Urothelium cell line (cell line): ENCODE measurements around the gene OR6N2.

Experiments used
- DNase-seq: peaks from one replicate; pipeline ENCODE4 v3.0.0; 2011; ENCODE audit warnings: low spot score, mixed read lengths
- FAIRE-seq: peaks from 2 replicates; lab custom pipeline; 2011; peaks lifted over from hg19 to GRCh38; lab: Jason Lieb, UNC

OR6N2 gene

GRCh38 chr1:158771950-158772866, 8.8 kb downstream of the OR6N2 start, which contains the start of gene OR6N1:
OR6N1 (minus strand) TSS chr1:158772195; CDS start chr1:158766682, 5,513 bp downstream.
- FAIRE-seq (no peak), DNase-seq (no peak)

GRCh38 chr1:158754420-158754819, 26.6 kb downstream of the OR6N2 start, which contains the start of gene OR6K6:
OR6K6 (plus strand) TSS chr1:158754720; CDS start chr1:158754888, 168 bp downstream.
- FAIRE-seq (no peak), DNase-seq (no peak)

- DNase-seq, result no peak
- no peak for FAIRE-seq
These were observed 28.8 kb downstream of the OR6N2 start for GRCh38 chr1:158752155-158752712.

- FAIRE-seq (no peak), DNase-seq (no peak)
These were observed 45.2 kb downstream of the OR6N2 start for GRCh38 chr1:158735848-158736247.

GRCh38 chr1:158732524-158732923, 48.5 kb downstream of the OR6N2 start:
- FAIRE-seq, result no peak

GRCh38 chr1:158731707-158732106, 49.3 kb downstream of the OR6N2 start:
- DNase-seq (no peak), FAIRE-seq (no peak)

More at GRCh38 chr1:158732524-158732923, 48.5 kb downstream of the OR6N2 start:
- DNase-seq, result no peak

- DNase-seq, result no peak
- FAIRE-seq, result no peak
These were observed 50.6 kb downstream of the OR6N2 start for GRCh38 chr1:158730453-158730852.

- FAIRE-seq (no peak), DNase-seq (no peak)
These were observed 52.3 kb downstream of the OR6N2 start for GRCh38 chr1:158728510-158729225.

GRCh38 chr1:158724442-158724841, 56.6 kb downstream of the OR6N2 start:
- FAIRE-seq (no peak), DNase-seq (no peak)
